ENCODE measurements around the gene SKI.

SKI gene

DNA sequence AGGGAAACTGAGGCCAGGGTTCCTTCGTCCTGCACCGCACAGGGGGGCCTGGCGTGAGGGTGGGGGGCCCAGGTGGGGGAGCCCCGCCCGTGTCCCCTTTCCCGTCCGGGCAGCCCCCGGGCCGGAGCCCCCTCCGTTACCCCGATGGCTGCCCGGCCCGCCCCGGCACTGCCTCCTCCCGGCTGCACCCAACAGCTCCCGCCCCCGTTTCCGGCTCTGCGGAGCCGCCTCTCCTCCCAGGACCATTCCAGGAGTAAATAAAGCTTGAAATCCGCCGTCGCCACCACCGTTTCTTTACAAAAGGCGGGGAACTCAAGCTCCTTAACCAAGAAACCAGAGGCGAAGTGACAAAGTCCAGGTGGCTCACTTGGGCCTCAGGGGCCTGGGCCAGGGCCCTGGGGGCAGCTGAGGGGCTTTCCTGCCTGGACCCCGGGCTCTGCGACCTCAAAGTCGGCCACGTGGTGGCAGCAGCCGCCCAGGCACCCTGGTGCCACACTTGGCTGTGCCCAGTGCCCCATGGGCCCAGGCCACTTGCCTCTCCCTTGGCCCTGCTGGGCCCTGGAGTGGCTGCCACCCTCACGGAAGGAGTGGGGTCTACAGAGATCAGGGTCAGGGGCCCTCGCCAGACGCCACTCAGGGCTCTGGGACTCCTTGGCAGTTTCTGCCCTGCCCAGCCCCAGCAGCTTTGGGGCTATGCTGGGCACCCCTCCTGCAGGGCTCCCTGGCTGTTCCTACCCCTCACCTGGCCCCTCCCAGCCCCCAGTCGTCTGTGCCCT is 33.0 kb upstream of the SKI start:
- peak; percentile 61 for DNase-seq

DNA sequence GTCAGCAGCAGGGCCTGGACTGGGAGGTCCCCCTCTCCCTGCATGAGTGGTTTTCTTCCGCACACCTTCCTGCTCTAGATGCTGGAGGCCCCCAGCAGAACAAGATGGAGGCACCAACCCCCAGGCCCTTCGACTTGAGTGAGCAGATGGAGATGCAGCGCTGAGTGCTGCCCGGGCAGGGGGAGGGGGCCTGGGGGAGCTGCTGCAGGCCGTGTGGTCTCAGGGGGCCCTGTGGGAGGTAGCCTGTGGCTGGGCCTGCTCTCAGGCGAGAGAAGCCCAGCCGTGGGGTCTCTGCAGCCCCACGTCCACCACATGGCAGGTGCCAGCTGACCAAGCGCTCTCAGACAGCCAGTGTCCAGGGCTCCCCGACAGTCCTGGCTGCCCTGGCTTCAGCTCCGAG is 32.3 kb upstream of the SKI start:
- no peak for DNase-seq

DNA sequence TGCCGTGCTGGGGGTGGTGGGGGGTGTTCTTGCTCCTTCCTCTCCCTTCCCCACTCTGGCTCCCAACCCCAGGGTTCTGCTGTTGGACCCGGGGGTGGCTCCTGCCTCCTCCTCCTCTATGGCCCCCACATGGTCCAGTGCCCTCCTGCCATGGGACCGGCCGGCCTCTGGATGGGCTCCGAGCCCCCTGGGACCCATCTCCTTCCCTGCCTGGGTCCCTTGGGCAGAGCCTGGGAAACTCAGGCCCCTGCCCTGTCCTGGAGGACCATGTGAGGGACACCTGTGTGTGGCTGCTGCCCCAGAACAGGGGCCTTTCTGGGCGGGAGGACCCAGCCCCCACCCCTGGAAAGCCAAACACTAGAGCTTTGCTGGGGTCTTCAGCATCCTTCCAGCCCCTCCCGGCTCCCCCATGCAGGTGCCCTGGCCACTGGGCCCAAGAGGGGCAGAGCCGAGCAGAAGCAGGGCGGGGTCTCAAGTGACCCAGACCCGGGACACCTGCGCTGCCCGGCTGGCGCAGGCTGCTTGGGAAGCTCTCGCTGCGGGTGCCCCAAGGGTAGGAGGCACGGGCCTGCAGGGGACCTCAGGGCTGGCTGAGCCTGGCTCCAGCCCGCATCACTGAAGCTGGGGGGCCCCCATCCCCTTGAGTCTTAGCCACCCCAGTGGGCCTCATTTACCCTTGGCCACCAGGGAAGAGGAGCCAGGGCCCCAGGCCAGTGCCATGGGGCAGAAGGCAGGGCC is 31.0 kb upstream of the SKI start:
- no peak for DNase-seq

DNA sequence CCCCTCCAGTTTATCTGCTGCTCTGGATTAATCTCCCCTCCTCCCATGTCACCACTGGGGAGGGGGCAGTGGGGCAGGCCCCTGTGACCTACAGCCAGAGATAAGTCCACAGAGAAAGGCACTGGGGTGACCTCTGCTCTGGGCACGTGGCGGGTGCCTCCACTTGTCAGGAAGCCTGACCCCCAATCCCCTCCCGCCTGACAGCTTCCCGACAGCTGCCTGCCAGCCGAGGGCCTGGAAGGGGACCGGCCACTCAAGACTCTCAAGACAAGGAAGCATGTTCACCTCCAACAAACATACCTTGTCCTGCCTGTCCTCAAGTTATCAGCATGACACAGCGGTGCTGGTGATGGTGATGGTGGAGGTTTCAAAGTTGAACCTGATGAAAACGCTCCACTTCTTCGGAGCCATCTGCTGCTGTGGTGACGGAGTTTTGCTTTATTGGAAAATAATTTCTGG is 30.4 kb upstream of the SKI start:
- DNase-seq = no peak

DNA sequence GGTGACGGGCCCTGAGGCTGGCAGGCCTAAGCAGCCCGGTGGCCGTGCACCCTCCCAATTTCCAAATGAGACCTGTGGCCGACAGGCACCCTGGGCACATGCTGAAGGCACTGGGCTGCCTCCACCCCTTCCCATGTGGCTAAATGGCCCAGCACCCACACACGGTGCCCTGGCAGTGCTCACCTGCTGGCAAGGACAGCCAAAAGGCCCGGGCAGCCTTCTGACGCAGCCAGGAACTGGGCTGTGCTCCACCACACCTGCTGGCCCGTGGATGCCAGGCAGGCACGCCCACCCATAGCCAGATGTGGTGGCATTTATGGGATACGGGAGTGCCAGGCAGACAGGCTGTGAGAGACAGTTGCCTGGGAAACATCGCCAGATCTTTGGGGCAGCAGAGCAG is 29.5 kb upstream of the SKI start:
- DNase-seq = no peak

GRCh38 chr1:2199042-2199810 is 28.9 kb upstream of the SKI start:
- DNase-seq = no peak

DNA sequence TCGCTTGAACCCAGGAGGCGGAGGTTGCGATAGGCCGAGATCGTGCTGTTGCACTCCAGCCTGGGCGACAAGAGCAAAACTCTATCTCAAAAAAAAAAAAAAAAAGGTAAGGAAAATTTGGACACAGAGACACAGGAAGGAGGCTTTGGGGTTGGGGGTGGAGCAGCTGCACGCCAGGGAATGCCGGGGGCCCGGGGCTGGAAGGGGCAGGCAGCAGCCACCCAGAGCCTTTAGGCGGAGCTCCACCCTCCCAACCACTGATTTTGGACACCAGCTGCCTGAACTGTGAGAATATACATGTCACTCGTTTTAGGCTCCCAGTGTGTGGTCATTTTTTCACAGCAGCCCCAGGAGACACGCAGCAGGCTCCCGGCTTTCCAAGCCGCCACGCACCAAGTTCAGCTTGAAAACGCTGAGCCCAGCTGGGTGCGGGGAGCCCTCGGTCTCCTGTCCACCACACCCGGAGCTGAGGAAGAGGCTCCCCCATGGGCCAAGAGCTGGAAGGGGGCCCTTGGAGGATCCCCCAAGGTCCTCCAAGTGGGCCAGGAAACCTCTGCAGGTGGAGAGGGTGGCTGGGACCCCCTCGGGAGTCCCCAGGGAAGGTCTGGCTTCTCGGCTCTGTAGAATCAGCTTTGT is 27.7 kb upstream of the SKI start:
- DNase-seq = no peak

DNA sequence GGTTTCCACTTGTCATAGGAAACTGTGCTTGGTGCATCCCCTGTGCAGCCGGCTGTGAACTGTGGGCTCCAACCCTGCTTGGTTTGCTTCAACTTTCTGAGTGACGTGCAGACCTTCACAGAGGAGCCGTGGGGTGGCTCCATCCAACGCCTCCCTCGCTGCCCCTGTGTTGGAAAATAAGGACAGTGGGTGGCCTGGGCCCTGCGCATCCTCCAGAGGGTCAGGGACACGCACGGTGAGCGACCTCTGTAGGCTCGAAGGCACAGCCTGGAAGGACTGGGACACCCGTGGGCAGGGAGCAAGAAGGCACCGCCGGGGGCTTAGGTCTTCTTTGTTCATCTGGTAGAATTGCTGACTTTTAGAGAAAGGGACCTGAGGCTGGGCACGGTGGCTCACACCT is 27.1 kb upstream of the SKI start:
- no peak for DNase-seq

DNA sequence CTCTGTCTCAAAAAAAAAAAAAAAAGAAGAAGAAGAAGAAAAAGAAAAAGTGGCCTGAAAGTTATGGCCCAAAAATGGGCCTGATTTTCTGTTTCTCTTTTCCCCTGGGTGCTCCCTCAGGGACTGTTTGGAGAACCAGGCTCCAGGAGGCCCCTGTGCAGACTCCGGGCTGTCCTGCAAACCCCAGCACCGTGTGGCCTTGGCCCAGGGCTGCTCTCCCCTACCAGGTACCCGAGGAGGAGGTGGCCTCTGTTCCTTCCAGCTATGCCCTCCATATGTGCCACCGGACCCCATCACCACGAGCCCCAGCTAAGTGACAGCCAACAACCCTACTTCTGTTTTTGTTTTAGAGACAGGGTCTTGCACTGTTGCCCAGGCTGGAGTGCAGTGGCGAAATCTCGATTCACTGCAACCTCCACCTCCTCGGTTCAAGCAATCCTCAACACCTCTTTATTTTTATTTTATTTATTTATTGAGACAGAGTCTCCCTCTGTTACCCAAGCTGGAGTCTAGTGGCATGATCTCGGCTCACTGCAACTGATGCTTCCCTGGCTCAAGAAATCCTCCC is 26.0 kb upstream of the SKI start:
- no peak for DNase-seq

- DNase-seq = no peak
Observed at GRCh38 chr1:2202843-2203601, 25.1 kb upstream of the SKI start.

DNA sequence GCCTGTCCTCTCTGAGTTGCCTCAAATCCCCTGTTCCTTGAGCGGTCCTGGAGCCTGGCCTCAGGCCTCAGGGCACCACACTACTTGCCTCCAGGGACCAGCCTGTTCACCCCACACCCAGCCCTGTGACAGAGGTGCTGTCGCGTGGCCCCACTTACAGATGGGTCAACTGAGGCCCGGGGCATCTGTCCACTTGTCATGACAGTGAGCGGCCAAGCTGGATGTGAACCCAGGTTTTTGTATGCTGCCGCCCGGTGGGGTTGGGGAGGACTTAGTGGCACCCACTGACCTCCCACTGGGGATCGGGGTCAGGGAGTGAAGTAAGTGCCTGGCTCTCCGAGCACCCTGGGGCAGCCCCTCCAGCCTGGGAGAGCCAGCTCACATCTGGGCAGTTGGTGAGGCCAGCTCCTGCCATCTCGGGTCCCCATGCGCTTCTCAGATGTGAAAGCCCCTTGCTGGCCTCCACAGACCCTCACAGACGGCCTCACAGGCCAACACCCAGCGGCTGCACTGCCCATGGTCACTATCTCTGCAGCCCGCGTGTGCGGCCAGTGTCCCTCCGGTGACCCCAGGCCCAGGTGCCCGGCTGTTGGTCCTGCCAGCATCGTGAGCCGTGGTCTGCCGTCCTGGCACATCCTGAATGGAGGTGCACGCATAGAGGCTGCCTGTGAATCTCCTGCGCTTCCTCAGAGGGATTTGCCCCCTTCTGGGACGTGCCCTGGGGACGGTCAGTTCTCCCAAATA is 24.3 kb upstream of the SKI start:
- no peak for DNase-seq

DNA sequence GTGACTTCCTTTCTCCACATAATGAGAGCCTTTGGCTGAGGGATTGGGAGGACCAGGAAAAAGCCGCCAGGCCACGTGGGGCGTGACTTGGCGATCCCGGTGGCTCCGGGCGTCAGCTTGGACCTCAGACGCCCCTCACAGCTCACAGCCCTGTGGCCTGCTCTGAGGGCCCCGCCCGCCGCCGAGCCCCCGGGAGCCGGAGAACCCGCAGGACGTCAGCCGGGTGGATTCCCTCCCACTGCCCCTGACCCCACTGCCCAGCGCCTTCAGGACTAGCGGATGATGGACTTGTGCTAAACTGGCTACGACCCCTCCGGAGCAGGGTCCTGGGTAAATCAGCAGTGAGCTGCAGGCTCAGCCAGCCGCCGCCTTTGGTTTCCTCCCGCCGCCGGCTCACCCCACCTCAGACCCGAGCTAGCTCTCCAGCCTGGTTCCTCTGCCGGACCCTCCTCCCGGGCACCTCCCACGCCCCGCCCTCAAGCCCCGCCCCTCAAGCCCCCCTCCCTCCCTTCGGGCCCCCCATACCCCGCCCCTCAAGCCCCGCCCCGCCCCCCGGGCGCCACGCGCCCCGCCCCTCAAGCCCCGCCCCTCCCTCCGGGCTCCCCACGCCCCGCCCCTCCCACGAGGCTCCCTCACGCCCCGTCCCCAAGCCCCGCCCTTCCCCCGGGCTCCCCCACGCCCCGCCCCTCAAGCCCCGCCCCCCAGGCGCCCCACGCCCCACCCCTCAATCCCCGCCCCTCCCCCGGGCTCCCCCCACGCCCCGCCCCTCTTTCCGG is 23.5 kb upstream of the SKI start:
- DNase-seq = no peak

DNA sequence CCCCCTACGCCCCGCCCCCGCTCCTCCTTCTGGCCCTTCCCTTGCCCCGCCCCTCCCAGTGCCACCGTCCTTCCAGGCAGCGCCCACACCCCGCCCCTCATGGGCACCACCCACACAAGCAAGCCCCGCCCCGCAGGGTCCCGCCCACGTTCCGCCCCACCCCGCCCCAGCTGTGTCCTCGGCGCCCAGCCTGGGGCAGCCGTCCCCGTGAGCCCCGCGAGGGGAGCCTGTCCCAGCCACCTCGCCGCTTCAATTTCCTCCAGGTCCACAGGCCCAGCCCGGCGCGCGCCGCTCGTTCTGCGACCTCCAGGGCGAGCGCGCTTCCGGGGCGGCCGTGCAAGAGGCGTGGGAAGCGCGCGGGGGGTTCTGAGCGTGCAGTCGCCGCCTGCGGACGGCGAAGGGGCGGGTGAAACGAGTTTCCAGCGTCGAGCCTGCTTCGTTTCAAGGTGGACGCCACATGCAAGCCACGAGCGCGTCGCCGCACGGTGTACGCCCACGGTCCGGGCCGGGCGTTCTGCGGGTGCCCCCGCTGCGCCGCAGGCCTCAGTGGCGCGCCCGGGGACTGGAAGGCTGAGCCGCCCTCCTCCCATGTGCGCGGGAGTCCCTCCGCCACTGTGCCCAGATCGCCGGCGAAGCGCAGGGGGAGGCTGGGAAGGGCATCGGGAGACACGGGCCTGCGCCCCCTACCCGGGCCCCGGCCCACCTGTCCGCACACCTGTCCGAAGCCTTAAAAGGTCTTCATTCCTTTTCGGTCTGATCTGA is 22.7 kb upstream of the SKI start:
- DNase-seq = peak; percentile 66

GRCh38 chr1:2206813-2207487 is 21.2 kb upstream of the SKI start:
- no peak for DNase-seq

GRCh38 chr1:2208309-2209239 is 19.5 kb upstream of the SKI start:
- DNase-seq = no peak

- no peak for DNase-seq
Observed at GRCh38 chr1:2209400-2210083, 18.6 kb upstream of the SKI start.

DNA sequence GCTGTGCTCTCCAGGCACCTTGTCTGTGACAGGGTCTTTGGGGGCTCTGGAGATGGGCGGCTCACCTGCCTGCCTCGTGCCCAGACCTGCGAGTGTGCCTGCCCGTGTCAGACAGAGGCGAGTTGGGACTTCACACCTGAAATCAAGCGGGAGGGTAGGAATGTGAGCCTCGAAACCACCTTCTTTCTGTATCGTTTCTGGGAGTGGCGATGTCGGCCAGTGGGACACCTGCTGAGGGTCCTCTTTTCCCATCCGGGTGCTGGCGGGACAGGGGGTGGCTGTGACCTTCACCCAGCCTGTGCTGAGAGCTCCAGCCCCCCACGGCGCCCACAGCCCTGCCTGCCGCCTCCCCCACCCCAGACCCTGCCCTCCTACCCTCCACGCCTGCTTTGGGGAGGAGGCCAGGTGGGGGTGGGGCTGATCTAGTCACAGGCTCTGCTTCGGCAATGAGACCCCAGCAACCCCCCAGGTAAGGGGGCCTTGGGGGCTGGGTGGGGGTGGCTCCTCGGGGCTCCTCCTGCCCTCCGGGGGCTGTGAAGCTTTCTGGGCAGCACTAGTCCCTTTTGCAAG is 17.9 kb upstream of the SKI start:
- no peak for DNase-seq
